K562 (cell line): Measurements from ENCODE around the gene FMN1. TPM values are rescaled to one million over a fixed set of nuclear protein-coding genes. Genes with fewer than 3 reads are reported as not detected.

Experiments
- ATAC-seq: fragments of 200-7000 bp; cut with Tn5 transposase; 3 replicates; pipeline ENCODE4 v1.9.1; 2020; ENCODE audit warnings: moderate library complexity
- BruUV-seq: library from RNA; stranded (reverse); fragments of 400-500 nt; replicated peaks from 2 replicates; lab custom pipeline; 2021; lab: Mats Ljungman, UMichigan
- CTCF ChIA-PET: fragments of 300-600 bp; formaldehyde crosslinking; extraction: SDS; loops from one replicate; lab custom pipeline; 2021; ENCODE audit warnings: low intra/inter-chr PET ratio; lab: Yijun Ruan, JAX
- POLR2A ChIA-PET: fragments of 300-600, 350-650 bp; sonication (Branson Sonifier 250); formaldehyde crosslinking; extraction: SDS; loops from one replicate; lab custom pipeline; 2021; ENCODE audit warnings: antibody characterized with exemption, inconsistent platforms; lab: Yijun Ruan, JAX
- DNase-seq, 4 experiments: peaks; one replicate each; pipeline versions ENCODE4 v3.0.0 to v3.0.0-alpha.2; 2011 to 2018; ENCODE audit warnings: low spot score in 3 of 4, mixed read lengths in 3 of 4; ENCODE audit errors: extremely low read depth in 1 of 4
- FAIRE-seq: peaks from 2 replicates; lab custom pipeline; 2011; peaks lifted over from hg19 to GRCh38; lab: Jason Lieb, UNC
- H2AFZ ChIP-seq: 2 replicates; pipeline ENCODE4 v1.6.0; 2011; ENCODE audit warnings: low read depth, low read length, control low read depth, inconsistent platforms
- H3K27ac ChIP-seq: fragments of 200-600 bp; 3 replicates; pipeline ENCODE4 v1.8.0; 2011; ENCODE audit warnings: low read depth, mild to moderate bottlenecking, control low read depth, inconsistent platforms, low read length, moderate library complexity, mixed read lengths; ENCODE audit errors: extremely low read depth
- H3K27me3 ChIP-seq, 2 experiments: fragments of 300-600 bp in 1 of 2; 2 replicates in 1 of 2; 3 replicates in 1 of 2; pipeline versions ENCODE4 v1.6.0 to v1.8.0; 2011; ENCODE audit warnings: inconsistent platforms in 2 of 2, low read length in 2 of 2, mild to moderate bottlenecking in 1 of 2, mixed read lengths in 1 of 2, moderate library complexity in 1 of 2; ENCODE audit not compliant: control insufficient read depth in 2 of 2, insufficient read depth in 2 of 2
- H3K36me3 ChIP-seq: fragments of 300-600 bp; 3 replicates; pipeline ENCODE4 v1.8.0; 2011; ENCODE audit warnings: mild to moderate bottlenecking, low read length, inconsistent platforms; ENCODE audit not compliant: control insufficient read depth, insufficient read depth
- H3K4me1 ChIP-seq, 2 experiments: fragments of 200-600 bp in 1 of 2; replicated peaks in 1 of 2; 2 replicates in 1 of 2; 3 replicates in 1 of 2; pipeline versions ENCODE4 v1.5.1 to v1.8.0; 2011; ENCODE audit warnings: inconsistent platforms in 2 of 2, low read length in 2 of 2, mild to moderate bottlenecking in 1 of 2, mixed read lengths in 1 of 2, moderate library complexity in 1 of 2; ENCODE audit not compliant: control insufficient read depth in 2 of 2, insufficient read depth in 2 of 2
- H3K4me2 ChIP-seq: 2 replicates; pipeline ENCODE4 v1.6.1; 2011; ENCODE audit warnings: low read length, control low read depth, inconsistent platforms, mixed read lengths; ENCODE audit not compliant: insufficient read depth
- H3K4me3 ChIP-seq: fragments of 200-600 bp; sonication (generic), shearing (Covaris generic); 2 replicates; pipeline ENCODE4 v1.5.1; 2016; ENCODE audit warnings: control low read depth, inconsistent platforms
- H3K79me2 ChIP-seq: fragments of 200-600 bp; 3 replicates; pipeline ENCODE4 v1.8.0; 2011; ENCODE audit warnings: low read length, inconsistent platforms; ENCODE audit not compliant: control insufficient read depth, insufficient read depth
- H3K9ac ChIP-seq, 2 experiments: 2 replicates each; pipeline versions ENCODE4 v1.6.0 to v1.6.1; 2011; ENCODE audit warnings: low read depth in 2 of 2, low read length in 2 of 2, control low read depth in 1 of 2, inconsistent platforms in 1 of 2, mild to moderate bottlenecking in 1 of 2, mixed read lengths in 1 of 2; ENCODE audit not compliant: insufficient read depth in 1 of 2
- H3K9me1 ChIP-seq: one replicate; pipeline ENCODE4 v1.6.0; 2011; ENCODE audit warnings: inconsistent platforms, mild to moderate bottlenecking, low read length, moderate library complexity; ENCODE audit not compliant: control insufficient read depth, insufficient read depth
- H3K9me3 ChIP-seq: replicated peaks from 2 replicates; pipeline ENCODE4 v1.5.1; 2011; ENCODE audit warnings: low read depth, low read length, inconsistent platforms; ENCODE audit not compliant: control insufficient read depth, insufficient read depth
- H4K20me1 ChIP-seq: replicated peaks from 2 replicates; pipeline ENCODE4 v1.6.1; 2011; ENCODE audit warnings: low read length, inconsistent platforms, mixed read lengths; ENCODE audit not compliant: control insufficient read depth, insufficient read depth
- BMI1 ChIP-seq: fragments of 150-350 bp; IDR thresholded peaks from 2 replicates; pipeline ENCODE4 v1.6.1; 2014; ENCODE audit warnings: low read length
- CTCF ChIP-seq, 3 experiments: IDR thresholded peaks in 2 of 3; conservative IDR thresholded peaks in 1 of 3; 2 replicates each; pipeline ENCODE4 v1.5.1; 2011 to 2012; ENCODE audit warnings: low read length in 3 of 3, mild to moderate bottlenecking in 3 of 3, control low read depth in 2 of 3, improper control_type of control experiment in 1 of 3, inconsistent platforms in 1 of 3, low read depth in 1 of 3, mixed read lengths in 1 of 3, moderate library complexity in 1 of 3; ENCODE audit not compliant: insufficient read depth in 2 of 3
- MAFF ChIP-seq: IDR thresholded peaks from 2 replicates; pipeline ENCODE4 v1.6.1; 2012; ENCODE audit warnings: low read length, improper control_type of control experiment
- MAFG ChIP-seq: fragments of 450-650 bp; conservative IDR thresholded peaks from 2 replicates; pipeline ENCODE4 v1.6.1; 2016; ENCODE audit warnings: missing genetic modification characterization, missing compliant biosample characterization
- MAFK ChIP-seq: IDR thresholded peaks from 2 replicates; pipeline ENCODE4 v1.6.1; 2011; ENCODE audit warnings: low read length, improper control_type of control experiment
- MEF2D ChIP-seq: conservative IDR thresholded peaks from 2 replicates; pipeline ENCODE4 v1.6.1; 2016; ENCODE audit warnings: low read depth, missing genetic modification characterization, missing compliant biosample characterization
- MTA3 ChIP-seq: fragments of 450-650 bp; formaldehyde crosslinking; IDR thresholded peaks from 2 replicates; pipeline ENCODE4 v1.6.1; 2017; ENCODE audit warnings: mild to moderate bottlenecking, borderline replicate concordance
- NFE2 ChIP-seq: IDR thresholded peaks from 2 replicates; pipeline ENCODE4 v1.6.1; 2014; ENCODE audit warnings: antibody characterized with exemption, low read depth
- RHOXF2B ChIP-seq: fragments of 250-450 bp; sonication (Bioruptor Pico); conservative IDR thresholded peaks from 2 replicates; pipeline ENCODE4 v1.5.1; 2021
- SLC30A9 ChIP-seq: fragments of 250-450 bp; sonication (Bioruptor Pico); IDR thresholded peaks from 2 replicates; pipeline ENCODE4 v1.8.0; 2022; ENCODE audit warnings: mild to moderate bottlenecking, moderate library complexity
- ZNF184 ChIP-seq: sonication (generic); formaldehyde crosslinking; IDR thresholded peaks from 2 replicates; pipeline ENCODE4 v1.5.0; 2020; ENCODE audit warnings: missing genetic modification reagents
- ZNF316 ChIP-seq: fragments of 450-650 bp; IDR thresholded peaks from 2 replicates; pipeline ENCODE4 v1.6.1; 2016
- ZNF398 ChIP-seq: fragments of 250-450 bp; sonication (Bioruptor Pico); IDR thresholded peaks from 2 replicates; pipeline ENCODE4 v1.8.0; 2021; ENCODE audit warnings: moderate library complexity, mild to moderate bottlenecking, inconsistent platforms
- ZNF444 ChIP-seq: fragments of 250-450 bp; sonication (Bioruptor Pico); IDR thresholded peaks from 2 replicates; pipeline ENCODE4 v1.4.0; 2020; ENCODE audit warnings: mild to moderate bottlenecking, moderate library complexity
- WGBS: fragments of 100-300 bp; shearing (Covaris generic); methylation state at CpG from one replicate; pipeline ENCODE4 v1.1.6; 2016; ENCODE audit warnings: low coverage, mixed read lengths; ENCODE audit not compliant: insufficient coverage; ENCODE audit errors: missing lambda C conversion rate; 5-methylcytosine and 5-hydroxymethylcytosine counted together
- in situ Hi-C: fragments of 300-500 bp; cut with MboI; formaldehyde crosslinking; loops from 4 replicates; pipeline ENCODE4 v1.15.0; 2018; ENCODE audit warnings: inconsistent platforms, mixed read lengths
- intact Hi-C: fragments of 100-400 bp; cut with micrococcal nuclease; formaldehyde crosslinking; loops from 2 replicates; pipeline ENCODE4 v1.14.2; 2022
- polyA plus RNA-seq, 8 experiments: library from polyadenylated mRNA; depleted of rRNA in 4 of 8; stranded (reverse) in 5 of 8; unstranded in 3 of 8; fragments of >200 nt; fragmentation: Nextera tagmentation in 2 of 8; fragmentation: Illumina TruSeq in 1 of 8; extraction: Ambion mirVana in 2 of 8; extraction: Trizol in 1 of 8; gene quantifications; 2 replicates each; pipeline versions ENCODE4 v1.2.1 to v1.2.3, GENCODE V29; 2011 to 2014; ENCODE audit warnings: inconsistent platforms in 1 of 8, missing spikeins in 1 of 8
- total RNA-seq, 7 experiments: library from RNA; depleted of rRNA in 6 of 7; stranded (reverse); fragments of >200 nt in 6 of 7; fragmentation: Illumina TruSeq in 2 of 7; extraction: Trizol in 2 of 7; gene quantifications; 2 replicates each; pipeline versions ENCODE4 v1.2.1 to v1.2.3, GENCODE V29; 2011 to 2021; ENCODE audit warnings: low replicate concordance in 1 of 7

Gene FMN1
- total and polyA plus RNA-seq, 9 of the 15 experiments (the other 6 are each of a cell fraction or from before 2014, with no cell fraction given), result 0.03 to 0.07 (median 0.04) TPM; not detected in 6

GRCh38 chr15:33188641-33189257 is 5.8 kb downstream of the FMN1 start:
- CTCF ChIA-PET, result no interaction called here
- Histone ChIP-seq H2AFZ (no peak overlapping the region), H3K36me3 (no peaks in the 10 kb centered on the region), H3K9ac (no peak overlapping the region), H3K4me1 (no peaks in the 10 kb centered on the region), H3K9me1 (no peaks in the 10 kb centered on the region), H3K4me2 (no peak overlapping the region), H3K4me3 (no peak overlapping the region), H3K27me3 (0 out of 5 replicates have a peak, but pooled peaks cover 0 to 3% of the 10 kb centered on the region in 2 experiments), H3K9me3 (no peaks in the 10 kb centered on the region), H3K79me2 (no peaks in the 10 kb centered on the region), H3K27ac (no peak overlapping the region), H4K20me1 (no peaks in the 10 kb centered on the region)
- no TSS peak for BruUV-seq
- no peak for ATAC-seq
- no peak for DNase-seq
- POLR2A ChIA-PET, result no interaction called here
- WGBS, result 3% methylated on average over 5 of the region's 5 CpGs
- no peak for FAIRE-seq
- TF ChIP-seq BMI1 (no peak), MEF2D (tag) (peak; percentile 86)
- intact Hi-C loops, result no loop called here
- in situ Hi-C loops, result no loop called here

- Histone ChIP-seq H3K9ac (no peak overlapping the region), H3K36me3 (no peaks in the 10 kb centered on the region), H3K27me3 (0 out of 5 replicates have a peak, but pooled peaks cover 0 to 3% of the 10 kb centered on the region in 2 experiments), H3K27ac (no peak overlapping the region), H3K4me2 (no peak overlapping the region), H3K9me1 (no peaks in the 10 kb centered on the region), H3K4me3 (no peak overlapping the region), H3K4me1 (no peaks in the 10 kb centered on the region), H4K20me1 (no peaks in the 10 kb centered on the region), H3K79me2 (no peaks in the 10 kb centered on the region), H2AFZ (no peak overlapping the region), H3K9me3 (no peaks in the 10 kb centered on the region)
- POLR2A ChIA-PET, result interaction anchor here (0.6 kb wide), 1 partner anchor 24 kb away, joined by 4 read pairs; no protein-coding TSS in a partner anchor
- FAIRE-seq (no peak), ATAC-seq (no peak), DNase-seq (no peak)
- in situ Hi-C loops (no loop called here), intact Hi-C loops (no loop called here)
- no TSS peak for BruUV-seq
- CTCF ChIA-PET, result no interaction called here
- 2% methylated on average over 5 of the region's 5 CpGs for WGBS
- no peak for TF ChIP-seq NFE2
- no peak for TF ChIP-seq ZNF444 (CRISPR knock-in tag)
- TF ChIP-seq ZNF398, result no peak
- no peak for TF ChIP-seq ZNF184 (CRISPR knock-in tag)
- peak; percentile 54 for TF ChIP-seq MAFF
- peak; percentile 93 for TF ChIP-seq ZNF316
- no peak for TF ChIP-seq MTA3
- TF ChIP-seq MAFG (tag), result peak; percentile 87
- TF ChIP-seq RHOXF2B, result no peak
- 0 out of 6 replicates have a peak, but pooled peaks of 1 of the 3 experiments have one; percentile 9 for TF ChIP-seq CTCF (IDR thresholded peaks at IDR 0.05 in 2 of 3, conservative IDR thresholded peaks at IDR 0.05 in 1 of 3; ENCODE audit: insufficient read depth in 2 of 3, low read depth in 1 of 3, low read length in 3 of 3)
- TF ChIP-seq MAFK, result peak; percentile 53; the same call in 1 of the 2 replicates
- TF ChIP-seq SLC30A9 (CRISPR knock-in tag), result no peak
Measured at GRCh38 chr15:33188159-33188558, 6.4 kb downstream of the FMN1 start.
